Measurements from ENCODE around the gene KLF11. TPM values are rescaled to one million over a fixed set of nuclear protein-coding genes. Genes with fewer than 3 reads are reported as not detected.

The KLF11 gene
- total and polyA plus RNA-seq, 11 donors, result 5.4 to 43.8 (median 19.4) TPM

- Histone ChIP-seq H3K27me3 (no peaks in the 10 kb centered on the region), H3K27ac (no peak overlapping the region), H3K4me3 (no peak overlapping the region), H3K36me3 (peaks cover 7 to 84% (median 76%) of the 10 kb centered on the region in 9 donors), H3K4me1 (peaks cover 6 to 56% (median 42%) of the 10 kb centered on the region in 12 donors), H3K9me3 (no peaks in the 10 kb centered on the region)
- WGBS, 4 donors, result 85 to 90% (median 87%) methylated on average over 15 to 16 of the region's 16 CpGs
- intact Hi-C loops (cut with DNase I), result loop anchor here in 1 of 10 donors (10.0 kb wide), 1 partner anchor 237 kb away; no protein-coding TSS in a partner anchor
- DNase-seq (peak in 1 of 5 donors; percentile 16), ATAC-seq (no peak)
- TF ChIP-seq CTCF (IDR thresholded peaks at IDR 0.05) (no peak), POLR2A (IDR thresholded peaks at IDR 0.05) (no peak)
Observed at GRCh38 chr2:10052216-10052615, 8.9 kb downstream of the KLF11 start.

- DNase-seq (peak in 1 of 5 donors; percentile 4), ATAC-seq (no peak)
- TF ChIP-seq POLR2A (IDR thresholded peaks at IDR 0.05) (no peak), CTCF (IDR thresholded peaks at IDR 0.05) (no peak)
- intact Hi-C loops (cut with DNase I), result loop anchor here in 1 of 10 donors (10.0 kb wide), 1 partner anchor 239 kb away; no protein-coding TSS in a partner anchor
- H3K4me1 ChIP-seq, result peaks cover 2 to 54% (median 41%) of the 10 kb centered on the region in 12 donors
- 65 to 84% (median 73%) methylated on average over 4 of the region's 4 CpGs for WGBS, 4 donors
- H3K36me3 ChIP-seq, result peaks cover 0 to 73% (median 65%) of the 10 kb centered on the region in 9 donors
- H3K27ac ChIP-seq, result no peak overlapping the region
- H3K4me3 ChIP-seq, result no peak overlapping the region
- H3K27me3 ChIP-seq, result no peaks in the 10 kb centered on the region
- no peaks in the 10 kb centered on the region for H3K9me3 ChIP-seq
Observed at GRCh38 chr2:10053351-10053750, 10.0 kb downstream of the KLF11 start.

GRCh38 chr2:10054424-10054823 is 11.1 kb downstream of the KLF11 start:
- Histone ChIP-seq H3K4me1 (peaks cover 0 to 44% (median 31%) of the 10 kb centered on the region in 12 donors), H3K27me3 (no peaks in the 10 kb centered on the region), H3K4me3 (no peak overlapping the region), H3K9me3 (no peaks in the 10 kb centered on the region), H3K27ac (no peak overlapping the region), H3K36me3 (peaks cover 0 to 63% (median 54%) of the 10 kb centered on the region in 9 donors)
- 59 to 67% (median 66%) methylated on average over 7 of the region's 7 CpGs for WGBS, 4 donors
- peak in 1 of 5 donors; percentile 20 for DNase-seq
- ATAC-seq, result no peak
- TF ChIP-seq CTCF (IDR thresholded peaks at IDR 0.05) (no peak), POLR2A (IDR thresholded peaks at IDR 0.05) (no peak)
- intact Hi-C loops (cut with DNase I), result loop anchor here in 1 of 10 donors (10.0 kb wide), 1 partner anchor 240 kb away; no protein-coding TSS in a partner anchor

GRCh38 chr2:10054976-10055375 is 11.6 kb downstream of the KLF11 start:
- H3K4me1 ChIP-seq, result peaks cover 0 to 43% (median 27%) of the 10 kb centered on the region in 12 donors
- intact Hi-C loops (cut with DNase I), result loop anchor here in 1 of 10 donors (10.0 kb wide), 1 partner anchor 240 kb away; no protein-coding TSS in a partner anchor
- no peak overlapping the region for H3K4me3 ChIP-seq
- H3K36me3 ChIP-seq, result peaks cover 0 to 58% (median 48%) of the 10 kb centered on the region in 9 donors
- DNase-seq (peak in 1 of 5 donors; percentile 21), ATAC-seq (no peak)
- H3K27me3 ChIP-seq, result no peaks in the 10 kb centered on the region
- H3K9me3 ChIP-seq, result no peaks in the 10 kb centered on the region
- peak overlapping the region in 1 of 12 donors; percentile 11 for H3K27ac ChIP-seq
- TF ChIP-seq POLR2A (IDR thresholded peaks at IDR 0.05), result no peak
- no peak for TF ChIP-seq CTCF (IDR thresholded peaks at IDR 0.05)
- 83 to 90% (median 84%) methylated on average over 7 of the region's 7 CpGs for WGBS, 4 donors
